Parathyroid adenoma (tissue), 2 donors: ENCODE results near the gene SENP1.

Source experiments
- H2AFZ ChIP-seq: fragments of 300-600 bp; sonication (generic); one replicate; pipeline ENCODE4 v1.7.0; 2017; ENCODE audit warnings: antibody characterized with exemption, mild to moderate bottlenecking
- H3K27ac ChIP-seq: fragments of 300-600 bp; sonication (generic); one replicate; pipeline ENCODE4 v1.7.0; 2017
- H3K27me3 ChIP-seq: fragments of 300-600 bp; sonication (generic); one replicate; pipeline ENCODE4 v1.7.0; 2017; ENCODE audit warnings: low read length; ENCODE audit not compliant: control insufficient read depth, insufficient read depth
- H3K36me3 ChIP-seq: fragments of 300-600 bp; sonication (generic); one replicate; pipeline ENCODE4 v1.7.0; 2017; ENCODE audit warnings: low read length; ENCODE audit not compliant: control insufficient read depth, insufficient read depth
- H3K4me1 ChIP-seq: fragments of 300-600 bp; sonication (generic); one replicate; pipeline ENCODE4 v1.7.0; 2017; ENCODE audit warnings: control low read depth
- H3K4me2 ChIP-seq: fragments of 300-600 bp; sonication (generic); one replicate; pipeline ENCODE4 v1.7.0; 2017; ENCODE audit warnings: low read length
- H3K4me3 ChIP-seq: fragments of 300-600 bp; sonication (generic); one replicate; pipeline ENCODE4 v1.7.0; 2017; ENCODE audit warnings: low read depth, low read length
- H3K79me2 ChIP-seq: fragments of 300-600 bp; sonication (generic); one replicate; pipeline ENCODE4 v1.7.0; 2017; ENCODE audit warnings: control low read depth
- H3K9ac ChIP-seq: fragments of 300-600 bp; sonication (generic); one replicate; pipeline ENCODE4 v1.7.0; 2017; ENCODE audit warnings: mild to moderate bottlenecking
- H3K9me3 ChIP-seq: fragments of 300-600 bp; sonication (generic); one replicate; pipeline ENCODE4 v1.7.0; 2017; ENCODE audit warnings: low read length; ENCODE audit not compliant: control insufficient read depth
- CTCF ChIP-seq: fragments of 300-600 bp; sonication (generic); IDR thresholded peaks from one replicate; pipeline ENCODE4 v1.7.0; 2017; ENCODE audit warnings: antibody characterized with exemption, mild to moderate bottlenecking
- donor health status: primary hyperparathyroidism.

SENP1 gene

GRCh38 chr12:48106681-48107613, 1.1 kb upstream of the SENP1 start:
- no peak overlapping the region for H3K9ac ChIP-seq
- H2AFZ ChIP-seq = peak overlapping the region; percentile 85
- no peaks in the 10 kb centered on the region for H3K27me3 ChIP-seq
- H3K4me2 ChIP-seq = peak overlapping the region; percentile 93
- H3K79me2 ChIP-seq = peaks cover 18% of the 10 kb centered on the region
- H3K4me3 ChIP-seq = peak overlapping the region; percentile 85
- no peak for TF ChIP-seq CTCF
- no peaks in the 10 kb centered on the region for H3K36me3 ChIP-seq
- peak overlapping the region; percentile 97 for H3K27ac ChIP-seq
- no peaks in the 10 kb centered on the region for H3K9me3 ChIP-seq
- peaks cover 12% of the 10 kb centered on the region for H3K4me1 ChIP-seq

- no peaks in the 10 kb centered on the region for H3K9me3 ChIP-seq
- H3K4me1 ChIP-seq = peaks cover 12% of the 10 kb centered on the region
- peaks cover 27% of the 10 kb centered on the region for H3K79me2 ChIP-seq
- H3K4me2 ChIP-seq = peak overlapping the region; percentile 93
- peak overlapping the region; percentile 54 for H3K9ac ChIP-seq
- no peak for TF ChIP-seq CTCF
- peak overlapping the region; percentile 97 for H3K27ac ChIP-seq
- H3K36me3 ChIP-seq = no peaks in the 10 kb centered on the region
- H2AFZ ChIP-seq = peak overlapping the region; percentile 85
- H3K27me3 ChIP-seq = no peaks in the 10 kb centered on the region
- H3K4me3 ChIP-seq = peak overlapping the region; percentile 85
Measured at GRCh38 chr12:48105321-48105866, 485 bp downstream of the SENP1 start.

- Histone ChIP-seq H3K79me2 (peaks cover 29% of the 10 kb centered on the region), H3K27ac (no peak overlapping the region), H2AFZ (peak overlapping the region; percentile 9), H3K4me2 (peak overlapping the region; percentile 93), H3K4me3 (peak overlapping the region; percentile 85), H3K36me3 (no peaks in the 10 kb centered on the region), H3K4me1 (peaks cover 12% of the 10 kb centered on the region), H3K9me3 (no peaks in the 10 kb centered on the region), H3K9ac (no peak overlapping the region), H3K27me3 (no peaks in the 10 kb centered on the region)
- TF ChIP-seq CTCF = no peak
Measured at GRCh38 chr12:48104531-48104930, 1.3 kb downstream of the SENP1 start.

- H3K4me1 ChIP-seq = no peaks in the 10 kb centered on the region
- no peak overlapping the region for H2AFZ ChIP-seq
- H3K79me2 ChIP-seq = no peaks in the 10 kb centered on the region
- no peak for TF ChIP-seq CTCF
- no peak overlapping the region for H3K9ac ChIP-seq
- no peak overlapping the region for H3K27ac ChIP-seq
- H3K4me3 ChIP-seq = no peak overlapping the region
- H3K27me3 ChIP-seq = no peaks in the 10 kb centered on the region
- no peak overlapping the region for H3K4me2 ChIP-seq
- H3K9me3 ChIP-seq = no peaks in the 10 kb centered on the region
- H3K36me3 ChIP-seq = no peaks in the 10 kb centered on the region
Measured at GRCh38 chr12:48092611-48093010, 13.3 kb downstream of the SENP1 start.
